Body of pancreas (tissue), 4 donors: ENCODE results near the gene KRT78. TPM values are rescaled to one million over a fixed set of nuclear protein-coding genes. Genes with fewer than 3 reads are reported as not detected.

ENCODE experiments used
- ATAC-seq: fragments of 150-250 bp; one replicate; pipeline ENCODE4 v1.9.1; 2016
- DNase-seq, 4 donors: peaks; one replicate each; pipeline ENCODE4 v3.0.0-alpha.2; 2019
- H3K27ac ChIP-seq, 4 donors: fragments of 200-600 bp; sonication (generic); 1 replicate in 3 of 4; 2 replicates in 1 of 4; pipeline versions ENCODE4 v1.5.1 to v1.6.1; 2016 to 2019; ENCODE audit warnings: mild to moderate bottlenecking in 1 of 4, mixed read lengths in 1 of 4, moderate library complexity in 1 of 4
- H3K27me3 ChIP-seq, 2 donors: fragments of 200-600 bp; sonication (generic); one replicate each; pipeline ENCODE4 v1.6.0; 2016; ENCODE audit warnings: mild to moderate bottlenecking in 1 of 2
- H3K36me3 ChIP-seq, 2 donors: fragments of 200-600 bp; sonication (generic); replicated peaks in 1 of 2; 2 replicates each; pipeline ENCODE4 v1.5.1; 2016; ENCODE audit warnings: low read depth in 2 of 2; ENCODE audit not compliant: insufficient read depth in 1 of 2
- H3K4me1 ChIP-seq: fragments of 200-600 bp; sonication (generic); one replicate; pipeline ENCODE4 v1.6.0; 2016
- H3K4me3 ChIP-seq, 2 donors: fragments of 200-600 bp; sonication (generic); 1 replicate in 1 of 2; 2 replicates in 1 of 2; pipeline ENCODE4 v1.5.1; 2016 to 2019
- H3K9me3 ChIP-seq, 3 donors: fragments of 200-600 bp; sonication (generic); 1 replicate in 2 of 3; 2 replicates in 1 of 3; pipeline ENCODE4 v1.5.1; 2016
- CTCF ChIP-seq, 7 experiments: fragments of 450-650 bp in 4 of 7; fragments of 200-600 bp in 3 of 7; sonication (generic) in 3 of 7; IDR thresholded peaks; one replicate each; pipeline ENCODE4 v1.5.1; 2016 to 2019; ENCODE audit warnings: antibody characterized with exemption in 7 of 7
- POLR2A ChIP-seq, 3 donors: fragments of 450-650 bp; IDR thresholded peaks; one replicate each; pipeline ENCODE4 v1.6.1; 2016; ENCODE audit warnings: antibody characterized with exemption in 3 of 3, mild to moderate bottlenecking in 2 of 3
- WGBS, 2 donors: methylation state at CpG; one replicate each; pipeline ENCODE4 v1.1.5; 2017; 5-methylcytosine and 5-hydroxymethylcytosine counted together
- intact Hi-C: fragments of 100-400 bp; cut with DNase I; formaldehyde crosslinking; loops from one replicate; pipeline ENCODE4 v1.15.1; 2023
- total RNA-seq, 2 donors: library from RNA; depleted of rRNA; stranded (reverse); fragments of >200 nt; gene quantifications; one replicate each; pipeline ENCODE4 v1.1.0, GENCODE V29; 2016

The KRT78 gene
- total RNA-seq, 2 donors from 2014 or later = not detected

GRCh38 chr12:52826611-52827498 lies 21.9 kb downstream of the KRT78 start:
- Histone ChIP-seq H3K9me3 (no peaks in the 10 kb centered on the region), H3K27ac (no peak overlapping the region), H3K4me3 (no peak overlapping the region), H3K27me3 (no peaks in the 10 kb centered on the region), H3K36me3 (no peaks in the 10 kb centered on the region), H3K4me1 (no peaks in the 10 kb centered on the region)
- DNase-seq (no peak), ATAC-seq (no peak)
- intact Hi-C loops = no loop called here
- WGBS, 2 donors = 84 to 89% methylated on average over 10 to 11 of the region's 11 CpGs
- no peak for TF ChIP-seq POLR2A (IDR thresholded peaks at IDR 0.05)
- no peak for TF ChIP-seq CTCF (IDR thresholded peaks at IDR 0.05)

GRCh38 chr12:52825961-52826360 lies 22.8 kb downstream of the KRT78 start:
- ATAC-seq = no peak
- H3K36me3 ChIP-seq = no peaks in the 10 kb centered on the region
- intact Hi-C loops = no loop called here
- DNase-seq = no peak
- no peaks in the 10 kb centered on the region for H3K9me3 ChIP-seq
- H3K27ac ChIP-seq = no peak overlapping the region
- H3K27me3 ChIP-seq = no peaks in the 10 kb centered on the region
- WGBS, 2 donors = 65 to 82% methylated on average over 4 of the region's 4 CpGs
- no peak overlapping the region for H3K4me3 ChIP-seq
- H3K4me1 ChIP-seq = no peaks in the 10 kb centered on the region
- no peak for TF ChIP-seq POLR2A (IDR thresholded peaks at IDR 0.05)
- no peak for TF ChIP-seq CTCF (IDR thresholded peaks at IDR 0.05)

GRCh38 chr12:52824741-52825410 lies 23.9 kb downstream of the KRT78 start:
- intact Hi-C loops = no loop called here
- TF ChIP-seq CTCF (IDR thresholded peaks at IDR 0.05) = no peak
- TF ChIP-seq POLR2A (IDR thresholded peaks at IDR 0.05) = no peak
- Histone ChIP-seq H3K9me3 (no peaks in the 10 kb centered on the region), H3K4me1 (no peaks in the 10 kb centered on the region), H3K27me3 (no peaks in the 10 kb centered on the region), H3K27ac (no peak overlapping the region), H3K4me3 (no peak overlapping the region), H3K36me3 (no peaks in the 10 kb centered on the region)
- ATAC-seq (no peak), DNase-seq (no peak)
- 74 to 86% methylated on average over 4 to 5 of the region's 5 CpGs for WGBS, 2 donors

- no peaks in the 10 kb centered on the region for H3K36me3 ChIP-seq
- no peak overlapping the region for H3K4me3 ChIP-seq
- no peaks in the 10 kb centered on the region for H3K9me3 ChIP-seq
- TF ChIP-seq CTCF (IDR thresholded peaks at IDR 0.05) (no peak), POLR2A (IDR thresholded peaks at IDR 0.05) (no peak)
- H3K27ac ChIP-seq = no peak overlapping the region
- no peaks in the 10 kb centered on the region for H3K4me1 ChIP-seq
- no peaks in the 10 kb centered on the region for H3K27me3 ChIP-seq
- DNase-seq = no peak
- intact Hi-C loops = no loop called here
- no peak for ATAC-seq
- WGBS, 2 donors = 63 to 84% methylated on average over 2 to 15 of the region's 15 CpGs
Measured at GRCh38 chr12:52823761-52824450, 24.9 kb downstream of the KRT78 start.
